SU-DHL-6 (cell line): ENCODE data around the gene BMERB1.
"Not testable (repeated sequence)": the region's sequence is repeated elsewhere in the genome, so short reads cannot be mapped to it uniquely, and the experiment has no call there.

Experiments used
- H2AFZ ChIP-seq: fragments of 200-600 bp; sonication (generic); 2 replicates; pipeline ENCODE4 v1.6.1; 2014; ENCODE audit warnings: low read depth, mild to moderate bottlenecking, moderate library complexity, mixed read lengths, antibody characterized with exemption, low read length; ENCODE audit not compliant: severe bottlenecking
- H3F3A ChIP-seq: fragments of 200-600 bp; shearing (Covaris generic); 2 replicates; pipeline ENCODE4 v1.6.0; 2016; ENCODE audit warnings: antibody characterized with exemption, mild to moderate bottlenecking; ENCODE audit not compliant: insufficient read depth
- H3K27ac ChIP-seq: fragments of 200-600 bp; sonication (generic); 2 replicates; pipeline ENCODE4 v1.5.1; 2016; ENCODE audit warnings: low read depth, mild to moderate bottlenecking, low read length, moderate library complexity, mixed read lengths
- H3K27me3 ChIP-seq: fragments of 200-600 bp; sonication (generic), shearing (Covaris generic); 2 replicates; pipeline ENCODE4 v1.6.0; 2014; ENCODE audit warnings: mild to moderate bottlenecking, low read length
- H3K36me3 ChIP-seq: fragments of 200-600 bp; sonication (generic); 2 replicates; pipeline ENCODE4 v1.6.1; 2014; ENCODE audit warnings: mild to moderate bottlenecking, low read length, mixed read lengths
- H3K4me2 ChIP-seq: fragments of 300-600, 200-600 bp; shearing (Covaris generic), sonication (generic); 2 replicates; pipeline ENCODE4 v1.6.0; 2014; ENCODE audit warnings: low read length, low read depth, mild to moderate bottlenecking; ENCODE audit not compliant: poor library complexity, severe bottlenecking
- H3K4me3 ChIP-seq: fragments of 200-600 bp; sonication (generic); 2 replicates; pipeline ENCODE4 v1.5.1; 2014; ENCODE audit warnings: antibody characterized with exemption, low read length, mild to moderate bottlenecking, mixed read lengths; ENCODE audit not compliant: insufficient read depth, poor library complexity, severe bottlenecking
- H3K79me2 ChIP-seq: fragments of 200-600 bp; sonication (generic); 2 replicates; pipeline ENCODE4 v1.6.1; 2014; ENCODE audit warnings: mild to moderate bottlenecking, low read length, moderate library complexity; ENCODE audit not compliant: insufficient read depth
- H3K9ac ChIP-seq: fragments of 200-600 bp; sonication (generic); 2 replicates; pipeline ENCODE4 v1.7.0; 2014; ENCODE audit warnings: mild to moderate bottlenecking, low read length
- H3K9me2 ChIP-seq: fragments of 200-600 bp; sonication (generic); replicated peaks from 2 replicates; pipeline ENCODE4 v1.6.1; 2014; ENCODE audit warnings: low read length; ENCODE audit not compliant: insufficient read depth
- H3K9me3 ChIP-seq: fragments of 200-600 bp; sonication (generic); 2 replicates; pipeline ENCODE4 v1.6.1; 2014; ENCODE audit warnings: low read length, mixed read lengths; ENCODE audit not compliant: insufficient read depth
- H4K20me1 ChIP-seq: fragments of 200-600 bp; sonication (generic); 2 replicates; pipeline ENCODE4 v1.6.1; 2014; ENCODE audit warnings: low read depth, mild to moderate bottlenecking, antibody characterized with exemption, low read length, moderate library complexity, mixed read lengths
- CTCF ChIP-seq: fragments of 200-600 bp; sonication (generic); IDR thresholded peaks from one replicate; pipeline ENCODE4 v1.5.1; 2017; ENCODE audit warnings: antibody characterized with exemption, mild to moderate bottlenecking, low read length, moderate library complexity; ENCODE audit not compliant: insufficient read depth, poor library complexity, severe bottlenecking
- EZH2phosphoT487 ChIP-seq: fragments of 200-600 bp; sonication (generic), shearing (Covaris generic); conservative IDR thresholded peaks from 2 replicates; pipeline ENCODE4 v1.6.1; 2018; ENCODE audit warnings: mild to moderate bottlenecking, antibody characterized with exemption, low read length, moderate library complexity, mixed read lengths

The BMERB1 gene

GRCh38 chr16:15439521-15439920 is 5.1 kb downstream of the BMERB1 start:
- Histone ChIP-seq H3K9me3 (no peaks in the 10 kb centered on the region), H3K27ac (no peak overlapping the region), H3K27me3 (no peaks in the 10 kb centered on the region), H3K9ac (no peak overlapping the region), H3K4me3 (no peak overlapping the region), H4K20me1 (no peaks in the 10 kb centered on the region), H3F3A (no peaks in the 10 kb centered on the region), H2AFZ (no peak overlapping the region), H3K9me2 (no peaks in the 10 kb centered on the region), H3K4me2 (no peak overlapping the region), H3K36me3 (no peaks in the 10 kb centered on the region), H3K79me2 (no peaks in the 10 kb centered on the region)
- TF ChIP-seq EZH2phosphoT487 (no peak), CTCF (no peak)

- H3F3A ChIP-seq, result no peaks in the 10 kb centered on the region
- no peaks in the 10 kb centered on the region for H3K9me2 ChIP-seq
- H3K27me3 ChIP-seq, result no peaks in the 10 kb centered on the region
- no peak overlapping the region for H2AFZ ChIP-seq
- no peaks in the 10 kb centered on the region for H3K36me3 ChIP-seq
- no peaks in the 10 kb centered on the region for H3K79me2 ChIP-seq
- H3K9me3 ChIP-seq, result peaks cover 5% of the 10 kb centered on the region; the same call in 1 of the 2 replicates
- H4K20me1 ChIP-seq, result no peaks in the 10 kb centered on the region
- H3K9ac ChIP-seq, result no peak overlapping the region
- no peak for TF ChIP-seq EZH2phosphoT487
- no peak for TF ChIP-seq CTCF
- no peak overlapping the region for H3K4me2 ChIP-seq
- H3K4me3 ChIP-seq, result no peak overlapping the region
- H3K27ac ChIP-seq, result no peak overlapping the region
Measured at GRCh38 chr16:15440852-15441251, 6.5 kb downstream of the BMERB1 start.

GRCh38 chr16:15442140-15442539 is 7.8 kb downstream of the BMERB1 start:
- not testable (repeated sequence) for H2AFZ ChIP-seq, H3K79me2 ChIP-seq, H3K4me3 ChIP-seq, H3K9ac ChIP-seq, H3K9me3 ChIP-seq, H3K27me3 ChIP-seq, H3F3A ChIP-seq, H3K9me2 ChIP-seq, H3K4me2 ChIP-seq, H4K20me1 ChIP-seq, H3K36me3 ChIP-seq, H3K27ac ChIP-seq

- H3K4me3 ChIP-seq, result no peak overlapping the region
- no peaks in the 10 kb centered on the region for H3K9me2 ChIP-seq
- H3K27ac ChIP-seq, result no peak overlapping the region
- H3K36me3 ChIP-seq, result no peaks in the 10 kb centered on the region
- no peak overlapping the region for H3K9ac ChIP-seq
- H4K20me1 ChIP-seq, result no peaks in the 10 kb centered on the region
- TF ChIP-seq EZH2phosphoT487 (no peak), CTCF (no peak)
- no peaks in the 10 kb centered on the region for H3K27me3 ChIP-seq
- no peak overlapping the region for H3K4me2 ChIP-seq
- H3K79me2 ChIP-seq, result no peaks in the 10 kb centered on the region
- H3K9me3 ChIP-seq, result peaks cover 5% of the 10 kb centered on the region; the same call in 1 of the 2 replicates
- no peaks in the 10 kb centered on the region for H3F3A ChIP-seq
- no peak overlapping the region for H2AFZ ChIP-seq
Measured at GRCh38 chr16:15443753-15444152, 9.4 kb downstream of the BMERB1 start.
